Epithelial cell of umbilical artery (primary cell): ENCODE data around the gene TMEM125. TPM values are rescaled to one million over a fixed set of nuclear protein-coding genes. Genes with fewer than 3 reads are reported as not detected.

ENCODE experiments used
- total RNA-seq: library from RNA; depleted of rRNA; stranded (reverse); fragments of >200 nt; gene quantifications from 2 replicates; pipeline ENCODE4 v1.2.3, GENCODE V29; 2014

TMEM125 gene
- not detected in 2 replicates for total RNA-seq

GRCh38 chr1:43269627-43270375, at the start of gene TMEM125:
Gene TMEM125, plus strand, starts transcription at chr1:43269983. Its CDS starts 2,740 bp downstream, at chr1:43272723.

GRCh38 chr1:43285269-43285990, 15.6 kb downstream of the TMEM125 start, which contains the start of gene C1orf210:
Gene C1orf210, minus strand, starts transcription at chr1:43285581. Its CDS starts 2,311 bp downstream, at chr1:43283270.

GRCh38 chr1:43300378-43301094, 30.8 kb downstream of the TMEM125 start, which contains the start of gene TIE1:
Gene TIE1, plus strand, starts transcription at chr1:43300982. Its CDS starts 90 bp downstream, at chr1:43301072.

Other genes starting within 250 kb of the TMEM125 start
- 147 and 151 TPM in 2 replicates for gene EBNA1BP2, start 97.7 kb upstream of the TMEM125 start, total RNA-seq
- gene CFAP57, start 97.7 kb upstream of the TMEM125 start, total RNA-seq, result 0.15 and 0.32 TPM in 2 replicates
- not detected in 2 replicates for gene C1orf210, start 15.6 kb downstream of the TMEM125 start, total RNA-seq
- 526 and 536 TPM in 2 replicates for gene TIE1, start 31.0 kb downstream of the TMEM125 start, total RNA-seq
- not detected in 2 replicates for gene MPL, start 67.8 kb downstream of the TMEM125 start, total RNA-seq
- 62.0 and 106 TPM in 2 replicates for gene CDC20, start 89.0 kb downstream of the TMEM125 start, total RNA-seq
- 41.9 and 53.0 TPM in 2 replicates for gene ELOVL1, start 98.0 kb downstream of the TMEM125 start, total RNA-seq
- 70.5 and 73.1 TPM in 2 replicates for gene MED8, start 119.8 kb downstream of the TMEM125 start, total RNA-seq
- gene SZT2, start 119.9 kb downstream of the TMEM125 start, total RNA-seq, result 13.6 and 16.9 TPM in 2 replicates
- 77.6 and 137 TPM in 2 replicates for gene HYI, start 183.9 kb downstream of the TMEM125 start, total RNA-seq